Activated naive CD4-positive, alpha-beta T cell treated with anti-CD3 and anti-CD28 coated beads for 36 hours (primary cell): Measurements from ENCODE around the gene RADIL. TPM values are rescaled to one million over a fixed set of nuclear protein-coding genes. Genes with fewer than 3 reads are reported as not detected.

Source experiments
- CTCF ChIA-PET: fragments of 350-600 bp; sonication (Branson Sonifier 250); formaldehyde crosslinking; loops from one replicate; lab custom pipeline; 2021; ENCODE audit warnings: antibody characterized with exemption; lab: Charles Lee
- DNase-seq: peaks from one replicate; pipeline ENCODE4 v3.0.0-alpha.2; 2020
- H3K27ac Mint-ChIP-seq: one replicate; pipeline ENCODE4 v1.8.0; 2021; ENCODE audit warnings: mild to moderate bottlenecking, mixed read lengths
- H3K27me3 Mint-ChIP-seq: one replicate; pipeline ENCODE4 v1.8.0; 2021; ENCODE audit warnings: low read depth, mixed read lengths
- H3K36me3 Mint-ChIP-seq: one replicate; pipeline ENCODE4 v1.8.0; 2021; ENCODE audit warnings: low read depth, mixed read lengths
- H3K4me1 Mint-ChIP-seq: one replicate; pipeline ENCODE4 v1.8.0; 2021; ENCODE audit warnings: low read depth, mixed read lengths
- H3K4me3 Mint-ChIP-seq: one replicate; pipeline ENCODE4 v1.8.0; 2021; ENCODE audit warnings: mild to moderate bottlenecking, moderate library complexity, mixed read lengths
- H3K9me3 Mint-ChIP-seq: one replicate; pipeline ENCODE4 v1.8.0; 2021; ENCODE audit warnings: mixed read lengths
- intact Hi-C: fragments of 100-400 bp; cut with micrococcal nuclease; formaldehyde crosslinking; loops from one replicate; pipeline ENCODE4 v1.15.1; 2023
- total RNA-seq, 2 experiments: library from RNA; stranded (reverse); gene quantifications; one replicate each; pipeline ENCODE4 v1.2.3, GENCODE V29; 2021

RADIL gene
- total RNA-seq, 2 experiments from 2014 or later = 0.42 to 0.55 TPM

DNA sequence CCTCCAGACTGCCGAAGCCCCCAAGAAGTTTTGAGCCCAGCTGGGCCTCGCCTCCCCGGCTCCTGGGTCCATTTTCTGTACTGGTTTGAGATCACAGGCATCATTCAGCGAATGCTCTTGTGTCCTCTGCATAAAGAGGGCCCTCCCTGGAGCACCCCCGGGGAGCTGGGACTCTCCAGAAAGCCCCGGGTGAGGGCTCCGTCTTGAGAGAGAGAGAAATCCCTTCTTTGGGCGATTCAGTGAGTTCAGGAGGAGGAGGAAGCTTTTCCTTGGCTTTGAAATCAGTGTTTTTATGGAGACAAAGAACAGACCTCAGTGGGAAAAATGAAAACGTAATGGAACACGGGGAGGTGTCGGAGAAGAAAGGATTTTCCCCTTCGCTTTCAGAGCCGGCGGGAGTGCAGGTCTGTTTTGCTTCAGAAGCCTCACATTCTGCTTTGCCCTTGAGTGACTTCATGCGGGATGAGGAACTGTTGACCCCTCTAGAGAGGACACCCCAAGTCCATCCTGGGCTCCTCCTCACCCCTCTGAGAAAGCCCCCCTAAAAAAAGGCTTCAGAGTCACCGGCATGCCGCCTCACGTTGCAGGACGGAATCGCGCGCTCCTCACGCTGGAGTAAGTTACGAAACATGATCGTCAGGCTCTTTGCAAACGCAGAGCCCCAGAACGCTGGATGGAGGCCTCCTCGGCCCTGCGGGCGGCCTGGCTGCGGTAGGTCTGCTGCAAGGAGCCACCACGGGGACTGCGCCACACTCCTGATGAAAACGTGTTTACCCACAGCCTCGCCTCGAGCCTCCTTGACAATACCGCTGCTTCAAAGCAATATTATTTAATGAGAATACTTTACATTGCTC, 116.6 kb downstream of the RADIL start:
- no peak overlapping the region for H3K27ac Mint-ChIP-seq
- CTCF ChIA-PET = no interaction called here

DNA sequence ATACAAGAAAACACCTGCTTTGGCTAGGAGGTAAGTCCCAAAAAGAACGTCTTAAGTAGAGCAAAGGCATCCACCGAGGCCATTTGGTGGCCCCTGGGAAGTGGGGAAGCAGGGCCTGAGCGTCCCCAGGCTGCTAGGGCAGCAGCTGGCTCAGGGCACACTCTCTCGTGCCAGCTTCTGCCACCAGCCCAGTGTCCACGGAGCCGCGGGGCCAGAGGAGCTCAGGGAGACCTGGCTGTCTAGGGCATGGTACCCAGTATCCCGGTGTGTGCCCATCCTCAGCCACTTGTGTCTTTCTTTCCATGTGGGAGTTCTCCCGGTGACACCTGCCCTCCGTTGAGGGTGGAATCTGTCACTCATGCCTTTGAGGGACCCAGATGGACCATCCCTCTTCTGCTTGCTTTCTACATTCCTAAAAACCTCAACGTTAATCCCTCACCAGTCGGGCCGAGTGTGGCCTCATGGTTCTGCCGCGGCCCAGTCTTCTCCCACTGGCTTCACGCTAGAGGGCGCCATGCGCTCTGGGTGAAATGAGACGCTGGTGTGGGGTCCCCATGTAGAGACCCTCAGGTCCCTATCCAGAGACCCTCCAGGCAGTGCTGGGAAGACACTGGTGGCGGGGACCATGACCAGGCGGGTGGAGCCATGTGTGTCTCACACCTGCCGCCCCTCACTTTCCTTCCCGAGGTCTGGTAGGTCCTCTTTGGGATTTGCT, 117.6 kb downstream of the RADIL start:
- Mint-ChIP-seq H3K27me3 (no peaks in the 10 kb centered on the region), H3K36me3 (peaks cover 10% of the 10 kb centered on the region), H3K4me3 (no peak overlapping the region), H3K4me1 (peaks cover 6% of the 10 kb centered on the region), H3K27ac (no peak overlapping the region), H3K9me3 (no peaks in the 10 kb centered on the region)
- DNase-seq = no peak
- intact Hi-C loops = no loop called here
- CTCF ChIA-PET = no interaction called here

More for the DNA sequence above, 116.6 kb downstream of the RADIL start:
- no peaks in the 10 kb centered on the region for H3K27me3 Mint-ChIP-seq
- peaks cover 5% of the 10 kb centered on the region for H3K36me3 Mint-ChIP-seq
- no peak overlapping the region for H3K4me3 Mint-ChIP-seq
- intact Hi-C loops = no loop called here
- DNase-seq = no peak
- H3K4me1 Mint-ChIP-seq = peaks cover 6% of the 10 kb centered on the region
- no peaks in the 10 kb centered on the region for H3K9me3 Mint-ChIP-seq

DNA sequence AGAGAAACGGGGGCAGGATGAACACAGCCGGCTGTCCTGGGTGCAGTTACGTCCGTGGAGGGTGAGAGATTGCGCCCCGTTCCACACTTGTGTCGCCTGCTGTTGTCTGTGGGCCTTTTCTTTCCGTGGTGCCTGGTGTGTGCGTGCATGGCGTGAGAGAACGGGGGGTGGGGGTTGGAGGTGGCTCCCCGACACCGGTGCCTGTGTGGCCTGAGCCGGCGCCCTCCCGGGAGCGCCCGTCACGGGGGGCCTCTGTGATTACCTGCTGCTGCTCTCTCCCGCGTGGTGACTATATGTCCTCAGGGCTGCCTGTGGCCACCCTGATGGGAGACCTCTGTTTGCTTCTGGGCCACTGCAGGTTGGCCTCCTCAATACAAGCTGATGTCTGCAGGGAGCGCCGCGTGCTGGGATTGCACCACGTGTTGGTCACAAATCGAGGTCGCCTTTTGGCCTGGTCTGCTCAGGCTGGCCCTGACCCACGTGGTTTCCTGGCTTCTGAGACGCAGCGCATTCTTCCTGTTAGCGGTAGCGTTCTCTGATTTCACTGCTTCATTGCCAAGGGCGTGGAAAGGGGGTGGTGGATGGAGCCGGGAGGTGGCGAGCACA, 119.0 kb downstream of the RADIL start:
- H3K27me3 Mint-ChIP-seq = no peaks in the 10 kb centered on the region
- CTCF ChIA-PET = no interaction called here
- H3K4me1 Mint-ChIP-seq = peaks cover 2% of the 10 kb centered on the region

DNA sequence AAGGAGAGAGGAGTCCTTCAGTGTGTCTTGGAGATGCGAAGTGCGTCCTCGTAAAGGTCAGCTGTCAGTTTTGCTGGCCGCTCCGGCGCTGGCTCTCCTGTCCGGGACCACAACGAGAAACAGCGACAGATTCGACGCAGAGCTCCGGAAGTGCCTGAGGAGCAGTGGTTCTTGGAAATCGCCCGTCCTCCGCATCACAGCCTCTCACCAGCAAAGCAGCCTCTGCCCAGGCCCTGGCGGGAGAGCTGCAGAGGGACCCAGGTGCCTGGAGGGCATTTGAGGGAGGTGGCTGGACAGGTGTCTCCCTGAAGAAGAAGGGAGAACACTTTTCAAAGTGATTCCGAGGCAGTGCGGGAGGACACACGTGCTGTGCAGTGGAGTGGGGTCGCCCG, 119.7 kb downstream of the RADIL start:
- no peak overlapping the region for H3K4me3 Mint-ChIP-seq
- H3K36me3 Mint-ChIP-seq = peaks cover 14% of the 10 kb centered on the region
- peaks cover 1% of the 10 kb centered on the region for H3K4me1 Mint-ChIP-seq
- intact Hi-C loops = no loop called here
- CTCF ChIA-PET = no interaction called here
- no peak for DNase-seq
- H3K27ac Mint-ChIP-seq = no peak overlapping the region
- no peaks in the 10 kb centered on the region for H3K9me3 Mint-ChIP-seq
- no peaks in the 10 kb centered on the region for H3K27me3 Mint-ChIP-seq

More for the DNA sequence above, 119.0 kb downstream of the RADIL start:
- Mint-ChIP-seq H3K4me3 (no peak overlapping the region), H3K36me3 (peaks cover 14% of the 10 kb centered on the region), H3K9me3 (no peaks in the 10 kb centered on the region), H3K27ac (no peak overlapping the region)
- DNase-seq = no peak
- intact Hi-C loops = no loop called here

DNA sequence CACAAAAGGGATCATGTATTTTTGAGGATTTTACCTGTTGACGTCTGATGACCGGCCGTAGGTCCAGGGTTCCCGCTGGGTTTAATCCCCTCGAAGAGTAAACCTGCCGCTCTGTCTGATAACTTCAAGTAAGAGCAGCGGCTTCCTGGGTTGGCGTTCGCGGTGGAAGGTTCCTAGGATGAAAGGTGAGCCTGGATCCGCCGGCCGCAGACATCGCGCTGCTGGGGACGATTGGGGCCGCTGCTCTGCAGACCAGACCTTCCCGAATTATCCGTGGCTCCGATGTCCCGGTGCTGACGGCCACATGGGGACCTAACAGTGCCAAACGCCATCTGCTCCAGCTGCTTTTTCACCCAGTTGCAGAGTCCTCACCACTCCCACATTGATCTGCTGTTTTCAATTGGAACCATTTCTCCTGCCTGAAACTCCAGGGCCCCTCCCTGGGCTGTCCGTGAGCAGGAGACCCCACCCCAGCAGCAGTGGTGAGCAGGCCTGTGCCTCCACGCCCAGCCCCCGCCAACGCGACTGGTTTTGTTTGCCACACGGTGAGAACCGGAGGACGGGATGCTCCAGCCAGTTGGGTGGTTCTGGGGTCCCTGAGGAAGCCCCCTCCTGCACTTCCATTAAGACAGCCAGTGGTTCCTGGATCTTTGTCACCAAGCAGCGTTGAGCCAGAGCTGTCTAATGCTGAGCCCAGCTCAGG, 120.3 kb downstream of the RADIL start:
- Mint-ChIP-seq H3K27ac (no peak overlapping the region), H3K27me3 (no peaks in the 10 kb centered on the region), H3K36me3 (peaks cover 14% of the 10 kb centered on the region), H3K9me3 (no peaks in the 10 kb centered on the region), H3K4me3 (no peak overlapping the region), H3K4me1 (no peaks in the 10 kb centered on the region)
- intact Hi-C loops = no loop called here
- CTCF ChIA-PET = no interaction called here
- no peak for DNase-seq

DNA sequence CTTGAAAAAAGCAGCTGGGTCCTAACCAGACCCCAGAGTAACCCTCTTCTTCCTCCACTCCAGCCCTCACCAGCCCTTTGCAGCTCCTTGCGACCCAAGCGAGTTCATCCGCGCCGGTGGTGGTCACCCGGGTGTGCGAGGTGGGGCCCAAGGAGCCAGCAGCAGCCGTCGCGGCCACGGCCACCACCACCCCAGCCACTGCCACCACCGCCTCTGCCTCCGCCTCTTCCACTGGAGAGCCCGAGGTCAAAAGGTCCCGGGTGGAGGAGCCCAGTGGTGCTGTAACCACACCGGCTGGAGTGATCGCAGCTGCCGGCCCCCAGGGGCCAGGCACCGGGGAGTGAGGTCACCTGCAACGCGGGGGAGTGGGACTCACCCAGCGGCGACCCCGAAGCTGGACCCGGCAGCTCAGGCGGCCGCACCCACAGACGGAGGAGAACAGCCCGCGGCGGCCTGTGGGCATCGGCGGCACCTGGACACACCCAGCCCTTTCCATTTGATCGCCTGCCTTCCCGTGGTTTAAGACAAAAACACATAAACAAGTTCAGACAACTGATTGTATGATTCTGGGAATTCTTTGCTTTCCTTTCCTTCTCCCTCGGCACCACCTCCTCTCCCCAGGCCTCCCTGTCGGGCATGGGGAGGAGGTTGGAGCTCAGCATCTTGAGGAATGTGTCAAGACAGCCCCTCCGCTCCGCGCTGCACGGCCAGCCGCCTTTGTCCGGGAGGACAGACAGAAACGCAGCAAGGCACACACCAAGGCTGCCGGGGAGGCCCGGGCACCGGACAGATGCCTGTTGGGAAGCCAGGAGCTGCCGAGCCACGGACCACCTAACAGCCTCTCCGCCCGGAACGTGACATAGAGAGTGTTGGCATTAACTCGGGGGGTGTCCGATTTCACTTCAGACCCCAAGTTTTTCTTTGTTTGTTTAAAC, 121.1 kb downstream of the RADIL start:
- no peak overlapping the region for H3K4me3 Mint-ChIP-seq
- H3K27me3 Mint-ChIP-seq = no peaks in the 10 kb centered on the region
- H3K4me1 Mint-ChIP-seq = no peaks in the 10 kb centered on the region
- peaks cover 14% of the 10 kb centered on the region for H3K36me3 Mint-ChIP-seq
- no peaks in the 10 kb centered on the region for H3K9me3 Mint-ChIP-seq
- H3K27ac Mint-ChIP-seq = no peak overlapping the region
- CTCF ChIA-PET = no interaction called here
- no peak for DNase-seq
- intact Hi-C loops = no loop called here

DNA sequence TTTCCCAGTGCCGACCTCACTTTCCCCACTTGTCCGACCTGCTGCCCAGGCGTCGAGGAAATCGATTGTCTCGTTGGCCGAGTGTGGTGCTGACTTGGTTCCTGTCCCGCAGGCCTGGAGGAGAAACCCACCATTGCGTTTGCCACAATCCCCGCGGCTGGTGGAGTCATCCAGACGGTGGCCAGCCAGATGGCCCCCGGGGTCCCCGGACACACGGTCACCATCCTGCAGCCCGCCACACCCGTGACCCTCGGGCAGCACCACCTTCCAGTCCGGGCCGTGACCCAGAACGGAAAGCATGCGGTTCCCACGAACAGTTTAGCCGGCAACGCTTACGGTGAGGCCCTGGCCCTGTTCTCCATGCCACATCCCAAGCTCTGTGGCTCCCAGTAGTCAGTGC, 122.6 kb downstream of the RADIL start:
- CTCF ChIA-PET = no interaction called here
- H3K36me3 Mint-ChIP-seq = peaks cover 14% of the 10 kb centered on the region

DNA sequence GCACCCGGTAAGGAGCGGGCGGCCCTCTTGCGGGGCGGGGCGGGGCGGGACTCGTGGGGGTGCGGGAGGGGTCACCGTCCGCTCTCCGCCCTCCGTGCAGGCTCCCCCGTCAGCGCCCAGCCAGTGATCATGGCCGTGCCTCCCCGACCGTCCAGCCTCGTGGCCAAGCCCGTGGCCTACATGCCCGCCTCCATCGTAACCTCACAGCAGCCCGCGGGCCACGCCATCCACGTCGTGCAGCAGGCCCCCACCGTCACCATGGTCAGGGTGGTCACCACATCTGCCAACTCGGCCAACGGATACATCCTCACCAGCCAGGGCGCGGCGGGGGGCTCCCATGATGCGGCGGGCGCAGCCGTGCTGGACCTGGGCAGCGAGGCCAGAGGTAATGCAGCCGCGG, 124.3 kb downstream of the RADIL start:
- H3K36me3 Mint-ChIP-seq = peaks cover 12% of the 10 kb centered on the region
- intact Hi-C loops = no loop called here
- H3K27me3 Mint-ChIP-seq = no peaks in the 10 kb centered on the region

More for the DNA sequence above, 122.6 kb downstream of the RADIL start:
- intact Hi-C loops = no loop called here
- H3K4me3 Mint-ChIP-seq = no peak overlapping the region
- no peak for DNase-seq
- H3K9me3 Mint-ChIP-seq = no peaks in the 10 kb centered on the region
- no peak overlapping the region for H3K27ac Mint-ChIP-seq
- no peaks in the 10 kb centered on the region for H3K27me3 Mint-ChIP-seq
- no peaks in the 10 kb centered on the region for H3K4me1 Mint-ChIP-seq

DNA sequence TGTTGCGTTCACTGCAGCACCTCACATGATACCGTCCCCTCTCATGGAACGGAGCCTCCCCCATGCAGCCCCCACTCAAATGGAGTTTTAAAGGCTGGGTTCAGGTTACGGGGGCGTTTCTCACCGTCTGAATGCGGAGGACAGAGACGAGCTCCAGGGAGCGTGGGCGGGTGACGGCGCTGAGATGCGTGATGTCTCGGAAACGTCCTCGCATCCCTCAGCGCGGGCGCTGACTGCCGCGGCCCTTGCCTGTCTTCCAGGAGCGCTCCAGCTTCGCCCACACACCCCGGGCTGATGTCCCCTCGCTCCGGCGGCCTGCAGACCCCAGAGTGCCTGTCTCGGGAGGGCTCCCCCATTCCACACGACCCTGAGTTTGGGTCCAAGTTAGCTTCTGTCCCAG, 124.7 kb downstream of the RADIL start:
- Mint-ChIP-seq H3K27ac (no peak overlapping the region), H3K27me3 (no peaks in the 10 kb centered on the region), H3K4me1 (peaks cover 2% of the 10 kb centered on the region), H3K9me3 (no peaks in the 10 kb centered on the region), H3K4me3 (no peak overlapping the region), H3K36me3 (peaks cover 13% of the 10 kb centered on the region)
- intact Hi-C loops = no loop called here
- CTCF ChIA-PET = no interaction called here
- no peak for DNase-seq

More for the DNA sequence above, 124.3 kb downstream of the RADIL start:
- no peak for DNase-seq
- Mint-ChIP-seq H3K9me3 (no peaks in the 10 kb centered on the region), H3K4me1 (peaks cover 1% of the 10 kb centered on the region), H3K4me3 (no peak overlapping the region), H3K27ac (no peak overlapping the region)
- CTCF ChIA-PET = no interaction called here

DNA sequence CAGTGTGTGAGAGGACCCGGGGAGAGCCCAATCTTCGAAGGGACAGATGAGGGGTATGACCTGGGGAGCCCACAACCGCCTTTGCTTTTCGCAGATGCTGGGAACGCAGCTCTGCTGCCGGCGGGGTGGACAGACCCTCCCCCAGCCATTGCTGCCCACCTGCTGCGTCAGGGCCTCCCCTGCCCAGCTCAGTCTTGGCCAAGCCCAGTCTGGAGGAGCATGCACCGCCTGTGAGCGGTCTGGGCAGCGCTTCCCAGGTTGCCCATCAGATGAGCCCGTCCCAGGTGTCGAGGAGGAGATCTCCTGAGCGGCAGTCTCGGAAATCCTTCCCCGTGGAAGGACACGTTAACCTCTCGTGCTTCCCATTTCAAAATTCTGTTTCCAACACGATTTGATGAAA, 125.4 kb downstream of the RADIL start:
- CTCF ChIA-PET = no interaction called here
- Mint-ChIP-seq H3K9me3 (no peaks in the 10 kb centered on the region), H3K36me3 (peaks cover 13% of the 10 kb centered on the region)

DNA sequence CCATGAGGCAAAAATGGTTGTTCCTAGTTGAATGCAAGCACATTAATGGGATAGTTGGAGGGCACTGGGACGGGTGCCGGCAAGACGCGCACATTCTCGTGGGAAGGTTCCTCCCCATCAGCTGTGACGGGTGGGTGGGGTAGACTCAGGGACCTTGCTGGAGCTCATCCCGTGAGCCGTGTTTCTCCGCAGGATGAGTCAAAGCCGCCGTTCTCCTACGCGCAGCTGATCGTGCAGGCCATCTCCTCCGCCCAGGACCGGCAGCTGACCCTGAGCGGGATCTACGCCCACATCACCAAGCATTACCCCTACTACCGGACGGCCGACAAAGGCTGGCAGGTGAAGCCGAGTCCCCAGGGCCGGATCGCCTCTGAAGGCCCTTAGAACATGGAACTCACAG, 128.5 kb downstream of the RADIL start:
- H3K27ac Mint-ChIP-seq = no peak overlapping the region
- no peaks in the 10 kb centered on the region for H3K27me3 Mint-ChIP-seq
- CTCF ChIA-PET = interaction anchor here (0.7 to 1.8 kb wide), 7 partner anchors 11 to 731 kb away, joined by 3 to 6 read pairs (median 4); partner anchors contain the start of gene AP5Z1
- H3K9me3 Mint-ChIP-seq = no peaks in the 10 kb centered on the region
- peaks cover 17% of the 10 kb centered on the region for H3K4me1 Mint-ChIP-seq
- no peak overlapping the region for H3K4me3 Mint-ChIP-seq
- intact Hi-C loops = no loop called here
- no peak for DNase-seq
- H3K36me3 Mint-ChIP-seq = peaks cover 6% of the 10 kb centered on the region

More for the DNA sequence above, 125.4 kb downstream of the RADIL start:
- DNase-seq = no peak
- H3K4me3 Mint-ChIP-seq = no peak overlapping the region
- H3K27me3 Mint-ChIP-seq = no peaks in the 10 kb centered on the region
- no peak overlapping the region for H3K27ac Mint-ChIP-seq
- peaks cover 9% of the 10 kb centered on the region for H3K4me1 Mint-ChIP-seq
- intact Hi-C loops = no loop called here
